Globus pallidus (tissue), 1 donor: ENCODE results near the gene CACNA1D.

Experiments
- DNase-seq: peaks from one replicate; pipeline ENCODE4 v3.0.0-alpha.2; 2015; ENCODE audit warnings: low spot score

Gene CACNA1D

DNA sequence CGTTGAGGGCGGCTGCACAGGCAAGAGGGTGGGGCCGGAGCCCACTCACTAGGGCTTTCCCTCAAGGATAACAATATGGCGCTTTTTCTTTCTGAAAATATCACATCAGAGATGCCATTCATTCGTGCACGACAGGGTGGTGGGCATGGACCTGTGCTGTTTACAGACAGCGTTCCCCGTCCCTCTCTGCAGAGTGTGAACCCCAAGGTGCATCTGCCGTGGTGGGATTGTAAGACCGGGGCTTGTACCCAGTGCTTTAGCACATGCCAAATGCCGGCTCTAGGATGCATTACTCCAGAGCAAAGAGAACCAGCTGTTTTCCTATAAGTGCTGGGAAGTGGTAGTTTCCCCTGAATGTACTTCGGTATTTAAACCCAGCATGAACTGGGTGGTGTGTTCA lies 314.9 kb downstream of the CACNA1D start:
- no peak for DNase-seq

DNA sequence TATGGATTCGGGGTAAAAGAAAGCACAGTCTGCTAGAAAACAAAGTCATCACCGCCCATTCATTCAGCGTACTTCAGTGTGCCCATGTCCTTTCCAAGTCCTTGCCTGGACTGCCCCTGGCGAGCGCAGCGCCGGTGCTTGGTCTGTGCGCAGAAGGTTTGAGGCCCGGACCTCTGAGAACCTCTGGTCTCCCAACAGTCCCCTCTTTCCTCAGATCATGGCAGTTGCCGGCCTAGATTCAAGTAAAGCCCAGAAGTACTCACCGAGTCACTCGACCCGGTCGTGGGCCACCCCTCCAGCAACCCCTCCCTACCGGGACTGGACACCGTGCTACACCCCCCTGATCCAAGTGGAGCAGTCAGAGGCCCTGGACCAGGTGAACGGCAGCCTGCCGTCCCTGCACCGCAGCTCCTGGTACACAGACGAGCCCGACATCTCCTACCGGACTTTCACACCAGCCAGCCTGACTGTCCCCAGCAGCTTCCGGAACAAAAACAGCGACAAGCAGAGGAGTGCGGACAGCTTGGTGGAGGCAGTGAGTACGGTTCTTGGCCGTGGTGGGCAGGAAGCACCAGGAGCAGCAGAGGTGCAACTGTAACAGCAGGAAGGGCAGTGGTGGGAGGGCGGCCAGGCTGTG lies 315.5 kb downstream of the CACNA1D start:
- DNase-seq = no peak

DNA sequence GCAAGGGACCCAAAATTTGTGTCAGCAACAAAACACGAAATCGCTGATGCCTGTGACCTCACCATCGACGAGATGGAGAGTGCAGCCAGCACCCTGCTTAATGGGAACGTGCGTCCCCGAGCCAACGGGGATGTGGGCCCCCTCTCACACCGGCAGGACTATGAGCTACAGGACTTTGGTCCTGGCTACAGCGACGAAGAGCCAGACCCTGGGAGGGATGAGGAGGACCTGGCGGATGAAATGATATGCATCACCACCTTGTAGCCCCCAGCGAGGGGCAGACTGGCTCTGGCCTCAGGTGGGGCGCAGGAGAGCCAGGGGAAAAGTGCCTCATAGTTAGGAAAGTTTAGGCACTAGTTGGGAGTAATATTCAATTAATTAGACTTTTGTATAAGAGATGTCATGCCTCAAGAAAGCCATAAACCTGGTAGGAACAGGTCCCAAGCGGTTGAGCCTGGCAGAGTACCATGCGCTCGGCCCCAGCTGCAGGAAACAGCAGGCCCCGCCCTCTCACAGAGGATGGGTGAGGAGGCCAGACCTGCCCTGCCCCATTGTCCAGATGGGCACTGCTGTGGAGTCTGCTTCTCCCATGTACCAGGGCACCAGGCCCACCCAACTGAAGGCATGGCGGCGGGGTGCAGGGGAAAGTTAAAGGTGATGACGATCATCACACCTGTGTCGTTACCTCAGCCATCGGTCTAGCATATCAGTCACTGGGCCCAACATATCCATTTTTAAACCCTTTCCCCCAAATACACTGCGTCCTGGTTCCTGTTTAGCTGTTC lies 316.9 kb downstream of the CACNA1D start:
- DNase-seq = no peak

DNA sequence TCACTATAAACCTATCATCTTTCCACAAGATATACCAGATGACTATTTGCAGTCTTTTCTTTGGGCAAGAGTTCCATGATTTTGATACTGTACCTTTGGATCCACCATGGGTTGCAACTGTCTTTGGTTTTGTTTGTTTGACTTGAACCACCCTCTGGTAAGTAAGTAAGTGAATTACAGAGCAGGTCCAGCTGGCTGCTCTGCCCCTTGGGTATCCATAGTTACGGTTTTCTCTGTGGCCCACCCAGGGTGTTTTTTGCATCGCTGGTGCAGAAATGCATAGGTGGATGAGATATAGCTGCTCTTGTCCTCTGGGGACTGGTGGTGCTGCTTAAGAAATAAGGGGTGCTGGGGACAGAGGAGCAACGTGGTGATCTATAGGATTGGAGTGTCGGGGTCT lies 318.0 kb downstream of the CACNA1D start:
- DNase-seq = no peak

DNA sequence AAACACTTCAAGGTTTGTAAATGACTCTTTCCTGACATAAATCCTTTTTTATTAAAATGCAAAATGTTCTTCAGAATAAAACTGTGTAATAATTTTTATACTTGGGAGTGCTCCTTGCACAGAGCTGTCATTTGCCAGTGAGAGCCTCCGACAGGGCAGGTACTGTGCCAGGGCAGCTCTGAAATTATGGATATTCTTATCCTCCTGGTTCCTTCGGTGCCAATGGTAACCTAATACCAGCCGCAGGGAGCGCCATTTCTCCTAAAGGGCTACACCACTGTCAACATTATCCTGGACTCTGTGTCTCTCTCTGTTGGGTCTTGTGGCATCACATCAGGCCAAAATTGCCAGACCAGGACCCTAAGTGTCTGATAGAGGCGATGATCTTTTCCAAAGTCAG lies 318.8 kb downstream of the CACNA1D start:
- no peak for DNase-seq

DNA sequence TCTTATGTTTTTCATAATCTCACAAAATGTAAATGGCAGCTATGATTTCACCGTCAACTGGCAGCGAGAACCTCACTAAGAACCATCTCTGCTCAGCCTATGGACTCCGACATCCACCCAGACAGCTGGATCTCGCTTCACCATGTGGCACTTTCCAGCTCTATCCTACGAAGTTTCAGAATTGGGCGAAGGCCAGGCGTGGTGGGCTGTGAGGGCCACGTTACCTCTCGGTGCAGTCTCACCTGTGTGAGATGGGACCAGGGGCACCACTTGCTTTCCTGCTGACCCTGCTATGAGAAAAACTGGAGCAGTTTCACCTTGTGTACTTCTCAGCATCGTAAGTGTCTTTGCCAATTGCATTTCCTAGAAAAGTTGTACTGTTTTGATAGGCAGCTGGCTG lies 319.5 kb downstream of the CACNA1D start:
- no peak for DNase-seq

DNA sequence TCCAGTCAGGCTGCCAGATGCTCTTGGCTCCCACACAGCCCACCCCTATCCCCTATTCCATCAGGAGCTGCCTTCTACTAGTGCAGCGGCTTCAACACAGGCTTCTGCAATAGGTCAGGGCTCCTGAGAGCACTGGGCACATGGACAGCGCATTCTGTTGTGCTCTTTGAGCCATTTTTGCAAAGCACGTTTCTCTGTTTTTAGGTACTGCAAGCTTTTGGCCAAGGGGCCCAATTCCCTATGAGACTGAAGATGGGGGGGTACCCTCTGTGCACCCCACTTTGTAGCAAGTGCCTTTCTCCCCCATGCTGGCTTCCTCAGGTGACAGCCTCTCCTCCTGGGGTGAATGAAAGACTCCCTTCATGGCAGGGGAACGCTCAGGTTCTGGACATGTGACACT lies 320.7 kb downstream of the CACNA1D start:
- DNase-seq = no peak

DNA sequence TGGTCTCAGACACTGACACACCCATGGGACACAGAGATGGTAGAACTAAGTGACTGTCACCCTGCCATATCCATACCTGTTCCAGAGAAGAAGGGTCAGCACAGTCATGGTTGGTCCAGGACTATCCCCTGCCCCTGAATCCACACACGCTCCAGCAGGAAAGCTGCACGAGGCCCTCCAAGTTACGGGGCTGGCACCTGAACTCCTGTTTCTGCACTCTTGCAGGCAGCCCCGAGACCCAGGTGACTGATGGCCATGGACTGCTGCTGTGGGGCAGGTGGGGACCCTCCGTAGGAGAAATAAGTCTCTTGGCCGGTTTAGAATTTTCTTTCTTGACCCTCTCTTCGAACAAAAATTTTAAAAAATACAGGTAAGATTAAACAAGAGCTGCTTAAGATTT lies 321.2 kb downstream of the CACNA1D start:
- no peak for DNase-seq

DNA sequence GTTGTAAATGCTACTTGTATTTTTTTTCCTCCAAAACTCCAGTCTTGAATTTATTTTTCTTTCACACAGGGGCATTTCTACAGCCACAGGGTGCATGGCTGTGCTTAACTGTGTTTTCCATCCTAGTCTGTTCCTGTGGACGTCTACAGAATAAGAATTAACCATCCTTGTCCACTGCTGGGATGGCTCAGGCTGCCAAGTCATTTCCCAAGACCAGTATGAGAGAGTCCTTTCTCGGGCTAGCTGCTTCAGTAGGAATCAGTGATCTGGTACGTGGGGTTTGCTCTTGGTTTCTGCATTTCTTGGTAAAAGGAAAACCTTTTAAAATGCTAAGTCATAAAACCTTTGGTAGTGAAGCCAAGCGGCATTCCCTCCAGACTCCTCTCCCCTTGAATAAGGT lies 322.0 kb downstream of the CACNA1D start:
- peak; percentile 58 for DNase-seq

DNA sequence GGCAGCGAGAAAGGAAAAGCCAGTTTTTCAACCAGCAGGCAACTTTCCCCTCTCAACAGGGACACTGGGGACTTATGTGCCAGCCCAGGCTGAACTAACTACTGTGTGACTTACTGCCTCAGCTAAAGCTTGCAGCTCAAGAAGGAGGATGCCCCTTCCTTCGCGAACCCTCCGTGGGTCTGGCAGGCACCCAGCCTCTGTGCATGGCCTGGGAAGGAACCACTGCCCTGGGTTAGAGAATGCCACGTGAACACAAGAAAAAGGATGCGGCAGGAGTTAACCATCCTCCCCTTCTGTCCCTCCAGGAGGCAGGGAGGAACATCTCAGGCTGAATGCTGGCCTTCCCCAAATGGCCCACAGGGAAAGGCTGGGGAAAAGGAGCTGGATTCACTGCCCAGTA lies 322.8 kb downstream of the CACNA1D start:
- DNase-seq = no peak

DNA sequence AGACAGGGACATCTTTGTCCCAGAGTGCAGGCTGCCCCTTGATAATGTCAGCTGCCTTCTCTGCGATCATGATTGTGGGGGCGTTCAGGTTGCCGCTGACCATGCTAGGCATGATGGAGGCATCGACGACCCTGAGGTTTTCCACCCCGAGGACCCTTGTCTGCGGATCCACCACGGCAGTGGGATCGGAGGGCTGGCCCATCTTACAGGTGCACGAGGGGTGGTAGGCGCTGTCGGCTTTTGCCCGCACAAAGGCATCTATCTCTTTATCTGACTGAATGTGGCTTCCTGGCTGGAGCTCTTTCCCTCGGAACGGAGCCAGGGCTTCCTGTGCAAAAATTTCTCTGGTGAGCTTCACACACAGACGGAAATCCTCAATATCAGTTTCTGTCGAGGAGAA lies 323.4 kb downstream of the CACNA1D start:
- no peak for DNase-seq

DNA sequence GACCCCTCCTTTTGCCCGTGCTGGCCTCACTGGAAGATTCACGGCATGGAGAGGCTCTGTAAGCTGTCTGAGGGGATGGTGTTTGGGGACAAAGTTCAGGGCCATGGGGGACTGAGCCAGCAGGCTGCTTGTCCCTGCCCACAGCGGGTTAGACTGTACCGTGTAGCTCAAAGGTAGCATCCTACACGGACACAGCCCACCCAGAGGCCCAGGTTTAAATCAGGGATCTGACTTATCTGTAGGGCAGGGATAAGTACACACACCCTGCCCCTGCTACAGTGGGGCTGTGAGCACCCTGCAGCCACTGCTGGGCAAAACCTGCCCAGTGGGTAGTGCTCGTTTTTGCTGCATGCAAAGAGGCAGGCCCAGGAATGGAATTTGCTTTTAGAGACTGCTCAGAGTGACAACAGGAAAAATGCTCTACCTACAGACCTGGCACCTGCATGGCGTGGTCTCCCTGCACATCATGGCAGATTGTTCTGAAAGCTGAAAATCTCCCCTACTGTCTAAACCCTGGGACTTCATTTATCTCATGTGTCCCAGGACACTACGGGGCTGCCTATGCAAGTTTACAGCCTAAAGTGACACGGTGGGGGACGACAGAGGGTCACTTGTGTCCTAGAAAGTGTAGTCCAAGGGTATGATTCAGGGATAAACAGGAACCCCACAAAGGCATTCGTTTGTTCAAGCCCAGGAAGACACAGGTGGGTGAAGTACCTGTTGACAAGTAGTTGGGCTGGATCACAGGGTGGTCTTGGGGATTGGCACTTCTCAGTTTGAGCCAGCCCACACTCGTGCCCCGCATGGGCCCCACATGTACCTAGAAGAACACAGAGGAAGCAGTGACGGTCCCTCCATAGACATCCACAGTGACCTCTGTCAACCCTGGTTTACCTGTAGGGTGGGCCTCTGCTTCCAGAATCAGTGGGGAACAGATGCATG lies 324.1 kb downstream of the CACNA1D start:
- DNase-seq = no peak

DNA sequence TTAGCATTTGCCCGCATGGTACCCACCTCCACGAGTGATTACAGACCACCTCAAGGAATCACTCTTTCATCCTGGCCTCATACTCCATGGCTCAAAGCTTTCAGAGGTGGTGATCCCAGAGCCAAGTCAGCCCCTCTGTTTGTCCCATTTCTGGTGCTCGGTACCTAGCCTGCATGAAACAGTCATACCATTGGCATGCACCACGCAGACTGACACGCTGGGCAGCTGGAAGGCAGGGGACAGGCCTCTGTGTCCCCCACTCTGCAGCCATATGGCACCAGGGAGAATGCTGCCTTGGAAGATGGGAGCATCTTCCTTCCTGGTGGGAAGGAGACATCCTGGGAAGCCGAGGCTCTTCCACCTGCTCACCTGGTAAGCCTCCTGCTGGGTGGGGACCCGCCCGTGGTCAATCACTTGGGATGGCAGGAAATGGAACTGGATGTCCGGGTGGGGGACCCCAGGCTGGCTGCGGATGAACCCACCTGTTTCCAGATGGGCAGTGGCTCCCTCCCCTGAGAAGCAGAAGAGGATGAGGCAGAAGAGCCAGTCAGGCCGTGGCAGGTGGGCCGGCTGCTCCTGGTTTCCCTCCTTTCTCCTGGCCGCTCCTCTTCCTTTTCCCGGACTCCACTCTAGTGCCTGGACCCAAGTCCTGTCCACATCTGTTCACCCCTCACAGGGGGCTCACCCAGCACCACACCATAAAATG lies 324.9 kb downstream of the CACNA1D start:
- no peak for DNase-seq

DNA sequence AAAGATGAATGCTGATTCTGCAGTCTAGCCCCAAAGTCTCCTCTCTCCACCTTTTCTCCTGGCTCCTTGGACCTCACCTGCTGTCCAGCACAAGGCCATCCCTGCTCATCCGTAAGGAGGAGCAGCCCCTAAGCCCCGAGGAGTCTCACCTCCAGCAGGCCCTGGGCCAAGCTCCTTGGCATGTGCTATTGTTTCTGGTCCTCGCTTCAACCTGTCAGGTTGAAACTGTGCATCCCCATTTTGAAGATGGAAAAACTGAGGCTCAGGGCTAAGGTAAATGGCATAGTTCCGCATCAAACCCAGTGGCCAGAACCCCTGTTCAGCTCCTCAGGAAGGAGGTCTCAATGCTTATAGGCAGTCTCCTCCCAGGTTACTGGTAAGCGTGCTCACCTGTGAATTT lies 325.7 kb downstream of the CACNA1D start:
- DNase-seq = no peak

DNA sequence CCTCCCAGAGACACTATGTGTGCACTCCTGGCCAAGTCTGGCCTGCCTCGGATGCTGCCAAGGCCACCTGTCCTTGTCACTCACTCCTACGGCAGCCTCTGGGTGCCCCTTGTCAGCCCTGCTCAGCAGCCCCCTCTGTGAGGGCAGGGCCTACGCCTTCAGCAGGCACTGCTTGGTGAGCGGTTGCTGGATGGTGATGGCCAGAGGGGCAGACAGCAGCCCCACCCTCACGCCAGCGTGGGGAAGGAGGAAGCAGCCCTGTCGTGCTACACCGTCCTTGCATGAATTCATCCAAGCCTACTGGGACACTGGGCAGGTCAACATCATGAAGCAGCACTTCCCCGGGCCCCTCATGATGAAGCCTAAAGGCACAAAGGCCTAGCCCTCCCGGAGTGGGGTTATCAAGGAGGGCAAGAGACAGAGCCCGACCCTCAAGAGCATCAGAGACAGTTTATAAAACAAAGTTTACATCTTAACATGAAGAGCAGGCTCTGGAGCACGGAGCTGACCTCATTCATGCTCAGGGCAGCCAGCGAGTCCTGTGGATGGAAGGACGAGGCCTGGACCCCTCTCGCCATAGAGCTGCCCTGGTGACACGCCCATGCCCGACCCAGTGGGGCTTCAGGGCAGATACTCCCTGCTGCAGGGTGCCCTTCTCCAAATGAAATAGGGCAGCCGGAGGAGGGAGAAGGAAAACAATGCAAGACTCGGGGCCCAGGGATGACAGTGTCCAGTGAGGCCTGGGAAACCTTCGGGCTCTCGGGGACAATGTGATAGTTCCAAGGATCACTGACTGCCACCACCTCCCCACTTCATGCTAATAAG lies 326.6 kb downstream of the CACNA1D start:
- no peak for DNase-seq

DNA sequence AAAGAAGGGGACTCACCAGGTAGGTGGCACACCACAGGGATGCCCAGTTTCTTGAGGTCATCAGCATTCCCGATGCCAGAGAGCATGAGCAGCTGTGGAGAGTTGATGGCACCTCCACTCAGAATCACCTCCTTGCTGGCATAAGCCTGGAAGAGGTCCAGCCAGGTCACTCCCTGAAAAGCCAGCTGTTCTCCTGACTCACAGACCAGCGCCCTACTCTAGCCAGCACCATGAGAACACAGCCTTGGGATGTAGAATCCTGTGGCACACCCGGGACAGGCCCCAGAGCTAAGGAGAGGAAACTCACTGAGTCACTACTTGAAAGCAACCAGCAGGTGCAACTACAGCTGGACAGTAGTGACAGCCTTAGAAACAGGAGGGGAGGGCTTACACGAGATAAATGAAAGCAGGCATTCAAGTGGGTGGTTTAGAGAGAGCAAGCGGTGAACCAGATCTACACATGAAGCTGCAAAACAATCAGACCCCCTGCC lies 327.3 kb downstream of the CACNA1D start:
- no peak for DNase-seq

DNA sequence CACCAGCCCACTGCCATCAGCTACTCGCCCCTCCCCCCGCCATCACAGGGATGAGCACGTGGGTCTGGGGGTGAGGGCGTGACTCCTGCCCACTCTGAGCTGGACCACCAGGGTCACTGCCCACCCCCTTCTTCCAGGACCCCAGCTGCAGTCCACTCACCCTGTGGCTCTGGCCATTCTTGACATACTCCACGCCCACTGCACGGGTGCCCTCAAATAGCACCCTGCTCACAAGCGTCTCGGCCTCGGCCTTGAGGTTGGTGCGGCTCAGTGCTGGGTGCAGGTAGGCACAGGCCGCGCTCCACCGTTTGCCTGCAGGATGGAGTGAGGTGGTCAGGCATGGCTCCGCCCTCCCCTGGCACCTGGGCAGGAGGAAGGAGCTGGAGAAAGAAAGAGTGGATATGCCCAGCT lies 327.9 kb downstream of the CACNA1D start:
- no peak for DNase-seq

DNA sequence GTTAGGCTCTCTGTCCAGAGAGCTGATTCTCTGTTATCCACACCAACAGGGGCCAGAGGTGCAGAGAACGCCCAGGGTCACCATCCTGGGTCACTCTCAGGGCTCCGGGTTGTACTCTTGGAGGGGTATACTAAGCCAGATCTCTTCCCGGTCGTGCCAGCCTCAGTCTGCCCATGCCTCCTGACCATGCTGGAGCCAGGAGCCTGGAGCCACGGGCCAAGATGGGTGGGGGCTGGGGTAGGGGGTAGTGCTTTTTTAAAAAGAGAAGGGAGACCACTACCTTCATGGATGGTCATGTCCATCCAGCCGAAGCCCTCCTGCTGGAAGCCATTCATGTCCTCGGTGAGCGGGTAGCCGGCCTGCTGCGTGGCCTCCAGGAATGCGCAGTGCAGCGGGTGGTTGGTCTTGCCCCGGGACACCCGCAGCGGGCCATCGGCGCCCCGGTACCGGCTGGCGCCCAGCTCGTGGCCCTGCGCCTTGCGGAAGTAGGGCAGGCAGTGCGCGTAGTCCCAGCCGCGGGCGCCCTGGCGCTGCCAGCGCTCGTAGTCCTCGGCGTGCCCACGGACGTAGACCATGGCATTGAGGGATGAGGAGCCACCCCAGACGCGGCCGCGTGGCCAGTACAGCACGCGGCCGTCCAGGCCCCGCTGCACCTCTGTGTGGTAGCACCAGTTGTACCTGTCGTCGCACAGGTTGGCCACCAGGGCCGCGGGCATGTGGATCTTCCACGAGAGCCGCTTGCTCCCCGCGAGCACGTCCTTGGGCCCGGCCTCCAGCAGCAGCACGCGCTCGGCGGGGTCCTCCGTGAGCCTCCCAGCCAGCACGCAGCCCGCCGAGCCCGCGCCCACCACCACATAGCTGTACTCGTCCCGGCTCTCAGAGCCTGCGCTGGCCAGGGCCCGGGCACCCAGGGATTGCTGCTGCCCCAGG lies 328.9 kb downstream of the CACNA1D start:
- no peak for DNase-seq

DNA sequence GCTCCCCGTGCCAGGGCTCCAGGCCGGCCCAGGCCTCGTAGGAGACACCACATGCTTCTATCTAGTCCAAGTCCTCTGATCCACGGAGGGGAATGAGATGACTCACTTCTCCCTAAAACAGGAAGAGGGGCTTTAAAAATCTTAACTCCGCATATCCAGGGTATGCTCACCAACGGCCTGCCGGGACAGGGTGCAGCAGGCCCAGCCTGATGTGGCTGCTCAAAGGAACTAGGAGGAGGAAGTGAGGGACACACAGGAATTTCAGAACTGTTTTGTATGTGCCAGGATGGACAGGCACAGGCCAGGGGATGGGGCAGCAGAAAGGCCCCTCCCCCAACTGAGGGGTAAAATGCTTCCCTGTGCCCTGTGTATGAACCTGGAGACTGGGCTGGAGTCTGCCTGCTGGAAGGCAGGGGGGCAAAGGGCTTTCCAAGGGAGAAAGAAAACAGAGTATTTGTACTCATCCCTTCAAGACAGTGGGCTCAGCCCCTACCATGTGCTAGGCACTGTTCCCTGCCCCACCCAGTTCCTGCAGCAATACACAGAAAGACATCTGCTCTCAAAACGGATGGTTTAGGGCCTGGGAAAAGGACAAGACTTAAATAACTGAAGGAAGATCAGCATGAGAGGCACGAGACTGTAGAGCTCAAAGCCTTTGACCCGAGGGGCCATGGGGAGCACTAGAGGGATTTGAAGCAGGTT lies 329.7 kb downstream of the CACNA1D start:
- no peak for DNase-seq
